ENCODE measurements around the gene CLPTM1L.
"Not testable (repeated sequence)": the region's sequence is repeated elsewhere in the genome, so short reads cannot be mapped to it uniquely, and the experiment has no call there.

Gene CLPTM1L

GRCh38 chr5:1339139-1339817, 5.6 kb downstream of the CLPTM1L start:
- not testable (repeated sequence) for DNase-seq

- no peak for DNase-seq
Measured at GRCh38 chr5:1338506-1339070, 6.3 kb downstream of the CLPTM1L start.

- DNase-seq: no peak
Measured at GRCh38 chr5:1338196-1338490, 6.8 kb downstream of the CLPTM1L start.

- DNase-seq: no peak
Measured at GRCh38 chr5:1337489-1338195, 7.3 kb downstream of the CLPTM1L start.

GRCh38 chr5:1336749-1337488, 8.0 kb downstream of the CLPTM1L start:
- no peak for DNase-seq

GRCh38 chr5:1336106-1336561, 8.8 kb downstream of the CLPTM1L start:
- no peak for DNase-seq

GRCh38 chr5:1335540-1336095, 9.3 kb downstream of the CLPTM1L start:
- no peak for DNase-seq

- no peak for DNase-seq
Measured at GRCh38 chr5:1334831-1335539, 9.9 kb downstream of the CLPTM1L start.

- DNase-seq: no peak
Measured at GRCh38 chr5:1333986-1334385, 10.9 kb downstream of the CLPTM1L start.

GRCh38 chr5:1333286-1333685, 11.6 kb downstream of the CLPTM1L start:
- DNase-seq: not testable (repeated sequence)

GRCh38 chr5:1332461-1333001, 12.4 kb downstream of the CLPTM1L start:
- no peak for DNase-seq

GRCh38 chr5:1331861-1332405, 13.0 kb downstream of the CLPTM1L start:
- DNase-seq: no peak

- no peak for DNase-seq
Measured at GRCh38 chr5:1330847-1331831, 13.8 kb downstream of the CLPTM1L start.

GRCh38 chr5:1330146-1330846, 14.6 kb downstream of the CLPTM1L start:
- DNase-seq: no peak

GRCh38 chr5:1329111-1329579, 15.8 kb downstream of the CLPTM1L start:
- DNase-seq: no peak

- DNase-seq: not testable (repeated sequence)
Measured at GRCh38 chr5:1328237-1329110, 16.4 kb downstream of the CLPTM1L start.

- DNase-seq: not testable (repeated sequence)
Measured at GRCh38 chr5:1326901-1327756, 17.8 kb downstream of the CLPTM1L start.

- not testable (repeated sequence) for DNase-seq
Measured at GRCh38 chr5:1326532-1326875, 18.4 kb downstream of the CLPTM1L start.

All from NCI-H1436 treated with DMSO at 0.1 percent for 48 hours (cell line).